AG10803 (cell line): ENCODE data around the gene SHPK.

Experiments used
- DNase-seq: peaks from one replicate; pipeline ENCODE4 v3.0.0; 2010; ENCODE audit warnings: low read depth
- H3K4me3 ChIP-seq: 2 replicates; pipeline ENCODE4 v1.5.1; 2011; ENCODE audit warnings: mild to moderate bottlenecking, low read length, control low read depth
- CTCF ChIP-seq: conservative IDR thresholded peaks from 2 replicates; pipeline ENCODE4 v1.5.1; 2011; ENCODE audit warnings: mild to moderate bottlenecking, low read length, control low read depth, inconsistent platforms

The SHPK gene

GRCh38 chr17:3574231-3574630, 61.8 kb downstream of the SHPK start:
- DNase-seq: no peak
- TF ChIP-seq CTCF: no peak
- no peak overlapping the region for H3K4me3 ChIP-seq

DNA sequence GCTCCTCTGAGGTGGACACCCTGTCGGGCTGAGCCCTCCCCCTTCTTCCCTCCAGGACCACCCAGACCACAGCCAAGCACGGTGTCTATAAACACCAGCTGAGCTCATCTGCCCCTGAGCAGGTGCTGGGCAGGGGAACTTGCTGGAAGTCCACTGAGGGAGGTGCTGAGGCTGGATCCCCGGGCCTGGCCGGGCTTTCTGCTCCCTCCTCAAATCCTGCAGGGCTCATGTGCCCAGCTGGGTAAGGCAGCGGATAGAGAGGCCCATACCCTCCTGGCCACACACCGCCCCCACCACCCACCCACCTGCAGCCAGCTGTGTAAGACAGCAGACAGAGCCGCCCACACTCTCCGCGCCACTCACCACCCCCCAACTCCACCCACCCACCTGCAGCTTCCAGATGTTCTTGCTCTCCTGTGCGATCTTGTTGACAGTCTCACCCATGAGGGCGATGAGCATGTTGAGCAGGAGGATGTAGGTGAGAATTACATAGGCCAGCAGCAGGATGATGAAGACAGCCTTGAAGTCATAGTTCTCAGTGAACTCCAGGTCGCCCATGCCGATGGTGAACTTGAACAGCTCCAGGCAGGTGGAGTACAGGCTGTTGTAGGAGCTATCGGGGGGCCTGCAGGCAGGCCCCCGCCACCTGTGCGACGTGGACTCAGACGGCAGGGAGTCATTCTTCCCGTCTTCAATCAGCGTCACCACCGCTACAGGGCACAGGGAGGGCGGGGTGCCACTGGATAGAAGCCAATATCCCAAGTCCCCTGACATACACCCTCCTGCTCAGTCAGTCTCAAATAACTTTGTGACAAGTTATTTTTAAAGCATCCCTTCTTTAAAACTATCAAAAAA, 62.6 kb downstream of the SHPK start:
- no peak for TF ChIP-seq CTCF
- DNase-seq: no peak
- H3K4me3 ChIP-seq: no peak overlapping the region

DNA sequence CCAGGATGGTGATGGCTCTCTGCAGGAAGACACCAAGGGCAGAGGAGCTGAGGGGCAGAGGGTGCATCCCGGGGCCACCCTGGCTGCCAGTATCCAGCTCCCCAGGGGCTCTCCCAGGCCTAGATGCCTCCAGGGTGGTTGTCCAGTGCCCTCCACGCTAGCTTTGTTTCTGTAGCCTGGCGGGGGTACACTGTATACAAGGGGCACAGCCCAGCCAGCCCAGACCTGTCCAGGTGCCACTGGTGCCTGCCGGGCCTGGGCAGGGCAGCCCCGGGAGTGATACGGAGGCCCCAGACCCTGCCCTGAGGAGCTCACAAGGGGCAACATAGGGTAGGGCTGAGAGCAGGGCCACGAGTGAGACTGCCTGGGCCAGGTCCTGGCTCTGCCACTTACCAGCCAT, 63.8 kb downstream of the SHPK start:
- no peak for TF ChIP-seq CTCF
- H3K4me3 ChIP-seq: no peak overlapping the region
- DNase-seq: no peak

GRCh38 chr17:3571043-3571900, 64.8 kb downstream of the SHPK start:
- TF ChIP-seq CTCF: no peak
- H3K4me3 ChIP-seq: no peak overlapping the region
- DNase-seq: no peak

DNA sequence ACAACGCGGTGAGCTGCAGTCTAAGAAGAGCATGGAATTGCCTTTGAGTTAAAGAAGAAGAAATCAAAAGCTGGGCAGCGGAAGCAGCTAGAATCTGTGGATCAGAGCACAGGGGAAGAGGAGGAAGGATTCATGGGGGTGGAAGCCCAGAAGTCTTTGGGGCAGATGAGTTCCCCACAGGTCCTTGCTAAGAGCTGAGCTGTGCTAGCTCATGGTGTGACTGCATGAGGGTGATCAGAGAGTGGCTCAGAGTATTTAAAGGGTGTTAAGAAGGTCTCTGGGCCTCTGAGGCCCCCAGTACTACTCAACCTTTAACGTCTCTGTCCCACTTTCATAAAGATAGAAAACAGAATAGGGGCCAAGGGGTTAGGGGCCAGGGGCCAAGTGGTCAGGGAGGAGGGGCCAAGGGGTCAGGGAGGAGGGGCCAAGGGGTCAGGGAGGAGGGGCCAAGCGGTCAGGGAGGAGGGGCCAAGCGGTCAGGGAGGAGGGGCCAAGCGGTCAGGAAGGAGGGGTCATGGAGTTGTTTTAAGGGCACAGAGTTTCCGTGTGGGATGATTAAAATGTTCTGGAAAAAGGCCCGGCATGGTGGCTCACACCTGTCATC, 66.4 kb downstream of the SHPK start:
- TF ChIP-seq CTCF: no peak
- no peak for DNase-seq
- no peak overlapping the region for H3K4me3 ChIP-seq

DNA sequence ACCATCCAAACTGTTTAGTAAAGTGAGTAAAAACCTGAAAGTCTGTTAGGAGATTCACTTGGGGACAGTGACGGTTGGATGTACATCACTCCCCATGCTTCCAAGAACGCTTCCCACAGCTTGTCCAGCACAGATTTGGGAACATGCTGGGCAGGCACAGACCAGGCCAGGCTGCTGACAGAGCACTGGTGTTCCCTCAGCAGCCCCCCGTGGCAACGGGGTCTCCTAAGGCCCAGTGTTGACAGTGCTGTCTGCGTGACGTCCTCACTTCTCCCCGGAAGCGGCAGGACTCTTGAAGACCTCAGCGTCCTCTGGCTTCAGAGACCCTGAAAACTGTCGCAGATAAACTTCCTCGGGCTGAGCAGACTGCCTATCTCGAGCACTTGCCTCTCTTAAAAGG, 69.5 kb downstream of the SHPK start:
- no peak overlapping the region for H3K4me3 ChIP-seq
- DNase-seq: no peak
- no peak for TF ChIP-seq CTCF
